Stimulated activated CD4-positive, alpha-beta T cell treated with anti-CD3 and anti-CD28 coated beads, Interleukin-4, amount 100 ng/mL, for 24 hours (primary cell): ENCODE data around the gene DOK3.
A peak's percentile ranks its signal among the peaks of the same experiment; 100 is the strongest.

Experiments
- DNase-seq: peaks from one replicate; pipeline ENCODE4 v3.0.0-alpha.2; 2020

Gene DOK3

DNA sequence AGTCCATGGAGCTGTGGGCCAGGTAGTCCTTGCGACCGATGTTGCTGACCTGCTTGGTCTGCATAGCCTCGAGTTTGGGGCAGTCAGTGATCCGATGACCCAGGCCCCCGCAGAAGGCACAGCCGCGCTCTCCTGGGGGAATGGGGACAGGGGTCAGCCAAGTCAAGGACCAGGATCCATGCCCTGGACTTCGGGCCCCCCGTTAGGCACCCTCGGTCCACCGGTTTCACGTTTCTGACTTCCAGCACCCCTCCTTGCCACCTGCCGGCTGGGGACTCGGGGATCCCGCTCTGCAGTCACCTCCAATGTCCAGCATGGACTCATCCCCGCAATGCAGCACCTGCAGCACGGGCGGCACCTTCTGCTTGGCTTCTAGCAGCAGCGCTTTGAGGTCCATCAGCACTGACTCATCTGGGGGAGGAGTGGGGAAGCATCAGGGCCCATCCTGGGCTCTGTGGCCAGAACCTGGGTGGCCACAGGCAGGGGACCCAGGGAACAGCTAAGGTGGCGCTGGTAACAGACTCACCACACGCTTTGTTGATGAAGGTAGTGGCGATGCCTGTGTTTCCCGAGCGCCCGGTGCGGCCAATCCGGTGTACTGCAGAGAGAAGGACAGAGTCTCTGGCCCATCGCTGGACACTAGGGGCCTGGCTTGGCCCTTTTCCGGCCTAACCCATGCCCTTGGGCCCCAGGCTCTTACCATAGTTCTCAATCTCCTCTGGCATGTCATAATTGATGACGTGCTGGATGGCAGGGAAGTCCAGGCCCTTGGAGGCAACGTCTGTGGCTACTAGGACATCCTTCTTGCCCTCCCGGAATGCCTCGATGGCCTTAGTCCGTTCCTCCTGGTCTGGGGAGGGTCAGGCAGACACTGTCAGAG is 2.4 kb upstream of the DOK3 start:
- no peak for DNase-seq

- no peak for DNase-seq
Observed at GRCh38 chr5:177511181-177511580, 1.6 kb upstream of the DOK3 start.

- no peak for DNase-seq
Observed at GRCh38 chr5:177510567-177511053, 984 bp upstream of the DOK3 start.

- no peak for DNase-seq
Observed at GRCh38 chr5:177509991-177510566, 453 bp upstream of the DOK3 start.

- no peak for DNase-seq
Observed at GRCh38 chr5:177508837-177509236, 789 bp downstream of the DOK3 start.

GRCh38 chr5:177508221-177508611 is 1.4 kb downstream of the DOK3 start:
- DNase-seq, result no peak

DNA sequence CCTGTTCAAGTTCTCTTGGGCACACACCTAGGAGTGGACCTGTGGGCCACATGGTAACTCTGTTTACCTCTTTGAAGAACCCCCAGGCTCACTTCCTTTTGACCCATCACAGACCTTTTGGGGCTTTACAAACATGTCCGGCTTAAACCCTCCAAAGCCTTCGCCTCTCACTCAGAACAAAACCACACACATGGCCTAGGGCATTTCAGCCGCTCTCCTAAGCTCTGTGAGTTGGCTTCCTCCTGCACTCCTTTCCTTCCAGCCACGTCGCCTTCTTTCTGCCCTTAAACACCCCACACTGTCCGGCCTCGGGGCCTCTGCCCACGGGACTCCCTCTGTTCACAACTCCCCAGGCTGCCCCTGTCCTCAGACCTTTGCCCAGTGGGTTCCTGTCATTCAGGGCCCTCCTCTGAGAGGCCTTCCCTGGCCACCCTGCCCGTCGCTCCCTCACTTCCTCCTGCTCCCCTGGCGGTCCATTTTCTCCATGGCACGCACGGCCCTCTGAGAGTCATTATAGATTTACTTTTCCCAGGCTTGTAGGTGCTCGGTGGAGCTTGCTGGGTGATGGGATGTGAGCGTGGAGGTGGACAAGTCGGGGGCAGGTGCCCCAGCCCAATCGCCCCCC is 1.9 kb downstream of the DOK3 start:
- DNase-seq, result no peak

- no peak for DNase-seq
Observed at GRCh38 chr5:177507165-177507564, 2.5 kb downstream of the DOK3 start.

DNA sequence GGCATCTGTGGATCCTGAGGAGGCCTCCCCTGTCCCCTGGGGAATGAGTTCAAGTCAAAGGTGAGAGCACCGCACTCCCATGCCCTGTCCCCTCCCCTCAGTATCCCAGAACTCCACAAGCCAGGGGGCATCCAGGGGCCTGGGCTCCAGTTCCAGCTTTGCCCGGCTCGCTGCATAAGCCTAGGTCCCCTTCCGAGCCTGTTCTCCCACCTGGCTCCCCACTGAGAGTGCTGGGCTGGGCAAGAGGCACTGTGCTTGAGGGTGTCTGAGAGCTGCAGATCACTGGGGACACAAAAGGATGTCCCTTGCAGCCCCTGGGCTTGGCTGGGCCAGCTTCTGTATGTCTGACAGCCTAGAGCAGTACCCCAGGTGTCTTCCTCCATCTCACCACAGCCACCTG is 4.6 kb downstream of the DOK3 start:
- DNase-seq, result no peak

GRCh38 chr5:177504086-177505056 is 5.3 kb downstream of the DOK3 start:
- no peak for DNase-seq

DNA sequence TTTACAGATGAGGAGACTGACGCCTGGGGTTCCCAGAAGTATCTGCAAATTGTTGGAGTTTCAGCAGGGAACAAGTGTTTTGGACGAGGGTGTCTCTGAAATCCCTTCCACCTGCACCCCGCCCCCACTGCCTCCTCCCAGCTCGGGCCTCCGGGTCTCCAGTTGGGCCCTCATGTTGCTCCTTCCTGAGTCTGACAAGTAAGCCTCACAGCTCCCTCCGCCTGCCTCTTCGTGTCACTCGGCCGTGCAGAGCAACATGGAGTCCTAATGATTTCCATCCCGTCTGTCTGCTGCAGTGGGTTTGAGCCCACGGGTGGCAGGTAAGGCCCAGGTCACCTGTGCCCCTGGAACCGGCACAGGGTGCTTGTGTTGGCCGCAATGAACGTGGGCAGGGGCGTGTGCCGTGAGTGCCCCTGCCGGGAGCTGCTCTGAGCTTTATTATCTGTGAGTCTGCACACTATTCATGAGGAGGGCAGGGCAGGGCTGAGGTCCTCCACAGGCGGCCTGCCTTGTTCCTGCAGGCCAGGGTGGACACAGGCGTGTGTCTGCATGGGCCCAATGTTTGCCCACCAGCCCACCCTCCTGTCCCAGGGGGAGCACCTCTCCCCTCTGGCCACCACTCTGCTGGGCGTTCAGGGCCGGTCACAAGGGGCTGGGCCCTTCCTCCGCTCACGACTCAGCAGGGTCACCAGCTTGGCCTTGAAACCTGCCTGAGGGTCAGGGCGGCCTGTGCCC is 6.1 kb downstream of the DOK3 start:
- no peak for DNase-seq

DNA sequence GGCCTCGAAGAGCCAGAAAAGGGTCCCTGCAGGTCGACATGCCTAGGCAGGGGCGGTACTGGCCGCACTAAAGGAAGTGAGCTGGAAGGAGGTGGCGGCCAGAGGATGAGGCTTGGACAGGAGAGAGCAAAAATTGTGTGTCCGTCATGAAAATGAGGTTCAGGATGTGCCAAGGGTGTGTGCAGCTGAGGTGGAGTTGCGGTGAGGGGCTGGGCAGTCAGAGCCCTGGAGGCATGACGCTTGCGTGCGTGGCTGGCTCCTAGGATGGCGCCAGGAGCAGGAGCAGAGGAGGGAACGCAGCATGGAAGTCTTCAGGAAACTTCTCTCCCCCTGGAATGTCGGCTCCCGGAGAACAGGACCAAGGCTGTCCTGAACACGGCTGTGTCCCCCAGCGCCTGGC is 6.7 kb downstream of the DOK3 start:
- DNase-seq, result no peak

- no peak for DNase-seq
Observed at GRCh38 chr5:177501874-177502678, 7.5 kb downstream of the DOK3 start.

GRCh38 chr5:177500685-177501522 is 8.7 kb downstream of the DOK3 start:
- peak; percentile 89 for DNase-seq

GRCh38 chr5:177499842-177500241 is 9.8 kb downstream of the DOK3 start:
- no peak for DNase-seq

GRCh38 chr5:177498013-177498787 is 11.4 kb downstream of the DOK3 start:
- DNase-seq, result no peak

GRCh38 chr5:177497292-177498012 is 12.2 kb downstream of the DOK3 start, which contains the start of gene PDLIM7:
TSS of gene PDLIM7 (minus strand) at chr5:177497604. CDS start at chr5:177496512, 1,092 bp downstream.
- DNase-seq, result peak; percentile 93

GRCh38 chr5:177496727-177497291 is 12.8 kb downstream of the DOK3 start:
- DNase-seq, result no peak
